ENCODE results near the gene TVP23C. TPM values are rescaled to one million over a fixed set of nuclear protein-coding genes. Genes with fewer than 3 reads are reported as not detected.

TVP23C gene
- total and polyA plus RNA-seq, 2 of the 8 experiments (the other 6 are each of a cell fraction or from before 2014, with no cell fraction given), result 2.9 to 9.6 TPM

GRCh38 chr17:15465045-15465701 lies 98.1 kb downstream of the TVP23C start:
- peak; percentile 82 for FAIRE-seq
- no peak overlapping the region; a peak in 1 of 4 replicates for H3K4me2 ChIP-seq (ENCODE audit: insufficient read depth in 1 of 2, low read depth in 2 of 2, low read length in 2 of 2)

More at GRCh38 chr17:15465045-15465701, 98.1 kb downstream of the TVP23C start:
- peak overlapping the region; percentile 76 for H4K91ac ChIP-seq (replicated peaks; ENCODE audit: insufficient read length, low read length)
- H3K9me3 ChIP-seq (ENCODE audit: insufficient read depth in 2 of 2, low read depth in 1 of 2, low read length in 1 of 2), result no peaks in the 10 kb centered on the region
- H3K4ac ChIP-seq (replicated peaks; ENCODE audit: insufficient read length, low read depth, low read length), result peak overlapping the region; percentile 27
- TF ChIP-seq, protein P1, sequence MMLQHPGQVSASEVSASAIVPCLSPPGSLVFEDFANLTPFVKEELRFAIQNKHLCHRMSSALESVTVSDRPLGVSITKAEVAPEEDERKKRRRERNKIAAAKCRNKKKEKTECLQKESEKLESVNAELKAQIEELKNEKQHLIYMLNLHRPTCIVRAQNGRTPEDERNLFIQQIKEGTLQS (IDR thresholded peaks at IDR 0.05; ENCODE audit: insufficient read depth, low read depth, low read length), result no peak
- TF ChIP-seq GTF2F1 (IDR thresholded peaks at IDR 0.05; ENCODE audit: borderline replicate concordance, low read depth, low read length) (no peak), ZNF274 (IDR thresholded peaks at IDR 0.05; ENCODE audit: borderline replicate concordance, extremely low read depth, low read length) (no peak), BACH1 (IDR thresholded peaks at IDR 0.05; ENCODE audit: low read length) (no peak), CTCF (IDR thresholded peaks at IDR 0.05; ENCODE audit: control extremely low read depth in 1 of 3, insufficient read depth in 1 of 3, low read depth in 1 of 3, low read length in 3 of 3) (no peak)
- 0 out of 7 replicates have a peak, but pooled peaks cover 0 to 3% (median 0%) of the 10 kb centered on the region in 4 experiments for H3K27me3 ChIP-seq (replicated peaks in 1 of 4; ENCODE audit: control insufficient read depth in 3 of 4, extremely low read depth in 1 of 4, insufficient read depth in 3 of 4, low read length in 3 of 4)
- H3K23me2 ChIP-seq (ENCODE audit: low read depth, low read length), result peaks cover 10% of the 10 kb centered on the region
- H3K36me3 ChIP-seq (ENCODE audit: control insufficient read depth in 2 of 4, insufficient read depth in 4 of 4, low read length in 3 of 4), result no peaks in the 10 kb centered on the region; a peak in 1 of 8 replicates
- no peak overlapping the region for H3K4me3 ChIP-seq (ENCODE audit: extremely low read depth in 1 of 4, insufficient read depth in 2 of 4, low read depth in 3 of 4, low read length in 4 of 4)
- H3K23ac ChIP-seq (ENCODE audit: insufficient read length), result no peak overlapping the region
- H2BK5ac ChIP-seq (ENCODE audit: low read depth, low read length), result peak overlapping the region; percentile 67
- H3K4me1 ChIP-seq (replicated peaks in 1 of 4; ENCODE audit: control insufficient read depth in 3 of 4, insufficient read depth in 4 of 4, low read length in 3 of 4), result peaks cover 0 to 3% (median 0%) of the 10 kb centered on the region in 4 experiments; a peak in 1 of 7 replicates
- H2BK120ac ChIP-seq (replicated peaks; ENCODE audit: low read depth, low read length), result no peak overlapping the region
- H4K8ac ChIP-seq (ENCODE audit: extremely low read depth, insufficient read depth, low read length), result no peak overlapping the region
- ChIA-PET CTCF (ENCODE audit: partially characterized antibody) (interaction anchor here (1.0 to 2.3 kb wide), 3 partner anchors 203 to 217 kb away, joined by 3 to 10 read pairs (median 8); no protein-coding TSS in a partner anchor), POLR2A (ENCODE audit: partially characterized antibody) (no interaction called here)
- H2AFZ ChIP-seq (ENCODE audit: low read length), result no peak overlapping the region
- H2BK20ac ChIP-seq (ENCODE audit: low read length), result no peak overlapping the region
- H2BK12ac ChIP-seq (ENCODE audit: low read depth, low read length), result peak overlapping the region; percentile 52
- peak overlapping the region; percentile 82 for H2BK15ac ChIP-seq (ENCODE audit: low read length)
- H3K79me2 ChIP-seq (ENCODE audit: control insufficient read depth in 1 of 2, insufficient read depth in 2 of 2, low read length in 2 of 2), result no peaks in the 10 kb centered on the region
- peaks cover 0 to 10% of the 10 kb centered on the region in 2 experiments for H4K20me1 ChIP-seq (replicated peaks in 1 of 2; ENCODE audit: control insufficient read depth in 1 of 2, insufficient read depth in 2 of 2, low read length in 2 of 2)
- peak overlapping the region in 1 of 4 experiments; percentile 18; a peak in 2 of 7 replicates for H3K9ac ChIP-seq (replicated peaks in 1 of 4; ENCODE audit: extremely low read depth in 1 of 4, low read depth in 3 of 4, low read length in 3 of 4)
- WGBS, 2 experiments (ENCODE audit: extremely low coverage in 1 of 2, insufficient coverage in 1 of 2, insufficient read length in 1 of 2, insufficient replicate concordance in 2 of 2, low coverage in 1 of 2, low lambda C conversion rate in 2 of 2, missing lambda C conversion rate in 1 of 2), result 77% methylated on average over 2 of the region's 2 CpGs; no CpG with 5 or more reads in 1 of the 2 experiments
- H3K56ac ChIP-seq (replicated peaks; ENCODE audit: insufficient read length, low read depth, low read length), result peak overlapping the region; percentile 96
- H3K18ac ChIP-seq (ENCODE audit: extremely low read depth, low read length), result peak overlapping the region; percentile 40; the same call in 1 of the 2 replicates
- no peak for DNase-seq (ENCODE audit: low read depth in 1 of 2, low spot score in 2 of 2)
- H4K5ac ChIP-seq (ENCODE audit: insufficient read length, low read depth, low read length), result no peak overlapping the region
- peaks cover 8% of the 10 kb centered on the region; the same call in 1 of the 2 replicates for H3K79me1 ChIP-seq (ENCODE audit: low read depth, low read length)
- peak overlapping the region; percentile 99 for H2AK5ac ChIP-seq (ENCODE audit: low read depth, low read length)
- H3K27ac ChIP-seq (ENCODE audit: low read depth, low read length), result no peak overlapping the region
- H3K14ac ChIP-seq (ENCODE audit: insufficient read length), result no peak overlapping the region
